GM10847 (cell line): ENCODE results near the gene C16orf54.

Source experiments
- POLR2A ChIP-seq: IDR thresholded peaks from 2 replicates; pipeline ENCODE4 v1.6.1; 2011; ENCODE audit not compliant: insufficient read length; ENCODE audit errors: extremely low read depth

C16orf54 gene

DNA sequence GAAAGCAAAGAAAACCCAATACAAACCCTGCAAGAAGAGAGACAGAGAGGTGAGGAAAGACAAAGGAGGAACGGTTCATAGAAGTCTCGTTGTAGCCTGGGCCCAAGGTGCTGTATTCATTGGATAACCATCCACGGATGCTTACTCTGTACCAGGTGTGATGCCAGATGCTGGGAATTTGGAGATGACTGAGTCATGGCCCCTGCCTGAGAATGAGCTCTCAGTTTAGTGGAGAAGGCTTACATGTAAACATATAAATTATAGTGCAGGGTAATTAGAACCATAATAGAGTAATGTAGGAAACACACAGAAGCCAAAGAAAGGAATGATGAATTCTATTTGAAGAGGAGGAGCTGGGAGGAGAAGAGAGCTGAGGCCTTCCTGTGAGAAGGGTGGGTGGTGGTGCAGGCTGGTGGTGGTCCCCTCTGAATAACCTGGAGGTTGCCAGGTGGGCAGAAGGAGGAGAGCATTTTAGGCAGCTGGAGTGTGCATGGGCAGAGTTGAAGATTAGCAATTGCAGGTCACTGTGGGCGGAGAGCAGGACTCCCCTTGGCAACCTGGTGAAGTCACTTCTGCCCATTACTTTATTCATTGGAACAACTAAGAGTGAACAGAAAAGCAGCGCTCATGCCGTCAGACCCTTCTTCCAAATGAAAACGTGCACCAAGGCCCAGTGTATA lies 24.6 kb upstream of the C16orf54 start:
- TF ChIP-seq POLR2A: no peak

DNA sequence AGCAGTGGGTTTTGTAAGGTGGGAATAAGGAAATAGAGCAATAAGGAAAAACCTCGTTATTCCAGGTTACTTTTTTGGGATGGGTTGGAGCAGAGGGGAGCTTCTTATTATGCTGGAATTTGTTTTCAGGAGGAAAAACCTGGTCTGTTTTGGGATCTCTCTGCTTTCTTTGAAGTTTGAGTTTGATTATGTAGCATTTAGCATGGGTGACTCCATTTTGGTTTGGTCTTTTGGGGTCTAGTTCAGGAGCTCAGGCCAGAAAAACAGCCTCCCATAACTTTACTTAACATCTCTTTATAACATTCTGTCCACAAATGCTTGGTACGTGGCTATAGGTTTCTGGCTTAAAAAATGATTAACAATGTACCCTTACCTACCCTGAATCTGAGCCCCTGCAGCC lies 23.7 kb upstream of the C16orf54 start:
- no peak for TF ChIP-seq POLR2A

- TF ChIP-seq POLR2A: no peak
These were observed 21.3 kb upstream of the C16orf54 start for GRCh38 chr16:29767062-29767461.

GRCh38 chr16:29766571-29766970 lies 20.8 kb upstream of the C16orf54 start:
- no peak for TF ChIP-seq POLR2A

DNA sequence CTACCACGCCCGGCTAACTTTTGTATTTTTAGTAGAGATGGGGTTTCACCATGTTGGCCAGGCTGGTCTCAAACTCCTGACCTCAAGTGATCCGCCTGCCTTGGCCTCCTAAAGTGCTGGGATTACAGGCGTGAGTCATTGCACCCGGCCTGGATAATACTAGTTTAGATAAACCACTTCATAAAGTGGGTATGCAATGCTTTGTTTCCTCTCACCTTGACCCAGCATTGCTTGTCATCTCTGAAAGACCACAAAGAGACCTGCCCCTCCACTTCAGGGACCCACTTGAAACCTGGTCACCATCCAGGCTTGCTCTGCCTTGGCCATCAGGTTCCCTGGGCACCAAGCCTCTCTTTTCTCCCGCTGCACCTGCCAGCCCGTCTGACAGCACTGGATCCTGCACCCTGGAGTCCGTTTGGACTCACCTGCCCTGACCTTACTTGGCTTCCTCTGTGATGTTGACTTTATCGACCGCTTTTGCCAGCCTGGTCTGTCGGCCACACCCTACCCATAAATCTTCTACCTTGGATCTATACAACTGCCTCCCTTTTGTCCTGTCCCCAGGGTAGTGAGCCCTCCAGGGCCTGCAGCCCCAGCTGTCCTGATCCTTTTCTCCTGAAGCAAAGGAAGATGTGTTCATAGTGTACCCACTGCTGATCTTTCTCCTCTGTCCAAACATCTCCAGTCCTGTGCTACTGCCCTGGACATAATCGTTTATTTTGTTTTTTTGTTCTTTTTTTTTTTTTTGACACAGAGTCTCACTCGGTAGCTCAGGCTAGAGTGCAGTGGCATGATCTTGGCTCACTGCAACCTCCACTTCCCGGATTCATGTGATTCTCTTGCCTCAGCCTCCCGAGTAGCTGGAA lies 19.6 kb upstream of the C16orf54 start:
- TF ChIP-seq POLR2A: no peak

- TF ChIP-seq POLR2A: no peak
These were observed 17.5 kb upstream of the C16orf54 start for GRCh38 chr16:29763326-29763725.

- TF ChIP-seq POLR2A: no peak
These were observed 16.1 kb upstream of the C16orf54 start for GRCh38 chr16:29761882-29762281.

DNA sequence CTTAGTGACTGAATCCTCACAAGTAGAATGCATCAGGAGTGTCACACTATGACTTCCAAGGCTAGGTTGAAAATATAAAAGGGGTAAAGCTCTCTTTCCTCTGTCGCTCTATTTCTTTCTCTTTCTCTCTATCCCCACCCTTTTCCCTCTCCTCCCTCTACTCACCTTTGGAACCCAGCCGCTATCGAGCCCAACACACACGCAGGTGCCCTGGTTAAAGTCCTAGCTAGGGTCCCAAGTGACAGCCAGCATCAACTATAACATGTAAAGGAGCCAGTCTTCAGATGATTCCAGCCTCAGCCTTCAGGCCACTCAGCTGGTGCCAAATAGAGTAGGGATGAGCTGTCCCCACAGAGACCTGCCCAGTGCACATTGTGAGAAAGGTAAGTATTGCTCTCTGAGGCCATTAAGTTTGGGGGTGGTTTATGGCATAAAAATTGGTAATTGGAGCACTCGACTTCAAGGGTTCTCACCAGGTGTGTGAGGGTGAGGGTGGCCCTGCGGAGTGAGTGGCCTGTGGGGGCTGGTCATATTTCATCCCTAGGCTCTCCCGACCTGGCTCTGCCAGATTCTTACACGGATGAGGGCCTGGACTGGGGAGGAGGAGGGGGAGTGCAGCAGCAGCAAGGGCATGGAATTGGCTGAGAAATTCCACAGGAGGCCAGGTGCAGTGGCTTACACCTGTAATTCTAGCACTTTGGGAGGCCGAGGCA lies 14.9 kb upstream of the C16orf54 start:
- no peak for TF ChIP-seq POLR2A

GRCh38 chr16:29757950-29758466 lies 12.2 kb upstream of the C16orf54 start:
- no peak for TF ChIP-seq POLR2A

DNA sequence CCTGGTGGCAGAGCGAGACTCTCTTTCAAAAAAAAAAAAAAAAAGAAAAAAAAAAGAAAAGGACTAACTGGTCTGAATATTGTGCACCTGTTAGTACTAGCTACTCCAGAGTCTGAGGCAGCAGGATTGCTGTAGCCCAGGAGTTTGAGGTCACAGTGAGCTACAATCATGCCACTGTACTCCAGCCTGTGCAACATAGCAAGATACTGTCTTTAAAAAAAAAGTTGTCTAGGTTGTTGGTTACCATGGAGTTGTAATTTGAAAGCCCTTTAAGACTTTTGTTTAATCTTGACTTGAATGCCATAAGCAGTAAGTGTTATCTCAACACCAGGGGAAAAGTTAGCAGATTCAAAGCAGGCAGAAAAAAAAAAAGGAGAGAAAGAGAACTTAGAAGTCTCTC lies 10.9 kb upstream of the C16orf54 start:
- no peak for TF ChIP-seq POLR2A

DNA sequence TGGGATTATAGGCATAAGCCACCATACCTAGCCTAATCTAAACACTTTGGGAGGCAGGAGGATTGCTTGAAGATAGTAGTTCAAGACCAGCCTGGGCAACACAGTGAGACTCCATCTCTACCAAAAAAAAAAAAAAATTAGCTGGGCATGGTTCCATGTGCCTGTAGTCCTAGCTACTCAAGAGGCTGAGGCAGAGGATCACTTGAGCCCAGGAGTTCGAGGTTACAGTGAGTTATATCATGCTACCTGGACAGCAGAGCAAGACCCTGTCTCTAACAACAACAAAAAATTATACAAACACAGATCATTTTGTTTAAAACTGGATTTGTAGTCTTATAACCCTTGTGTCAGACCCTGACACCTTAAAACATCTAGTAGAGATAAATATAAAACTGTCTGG lies 7.7 kb upstream of the C16orf54 start:
- TF ChIP-seq POLR2A: no peak

DNA sequence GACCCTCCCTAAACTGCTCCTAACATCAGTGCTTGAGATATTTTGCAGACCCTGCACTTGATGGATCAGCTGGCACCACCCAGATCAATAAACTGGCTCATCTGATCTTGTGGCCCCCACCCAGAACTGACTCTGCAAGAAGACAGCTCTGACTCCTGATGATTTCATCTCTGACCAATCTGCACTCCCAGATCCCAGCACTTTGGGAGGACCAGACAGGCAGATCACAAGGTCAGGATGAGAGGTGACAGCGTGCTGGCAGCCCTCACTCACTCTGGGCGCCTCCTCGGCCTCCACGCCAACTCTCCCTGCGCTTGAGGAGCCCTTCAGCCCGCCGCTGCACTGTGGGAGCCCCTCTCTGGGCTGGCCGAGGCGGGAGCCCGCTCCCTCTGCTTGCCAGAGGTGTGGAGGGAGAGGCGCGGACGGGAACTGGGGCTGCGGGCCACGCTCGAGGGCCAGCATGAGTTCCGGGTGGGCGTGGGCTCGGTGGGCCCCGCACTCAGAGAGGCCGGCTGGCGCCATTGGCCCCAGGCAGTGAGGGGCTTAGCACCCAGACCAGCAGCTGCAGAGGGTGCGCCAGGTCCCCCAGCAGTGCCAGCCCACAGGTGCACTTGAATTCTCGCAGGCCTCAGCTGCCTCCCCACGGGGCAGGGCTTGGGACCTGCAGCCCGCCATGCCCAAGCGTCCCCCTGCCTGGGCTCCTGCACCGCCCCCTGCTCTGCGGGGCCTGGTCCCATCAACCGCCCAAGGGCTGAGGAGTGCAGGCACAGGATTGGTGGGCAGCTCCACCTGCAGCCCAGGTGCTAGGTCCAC lies 2.4 kb upstream of the C16orf54 start:
- no peak for TF ChIP-seq POLR2A

- no peak for TF ChIP-seq POLR2A
These were observed 503 bp downstream of the C16orf54 start for GRCh38 chr16:29745121-29745852.

DNA sequence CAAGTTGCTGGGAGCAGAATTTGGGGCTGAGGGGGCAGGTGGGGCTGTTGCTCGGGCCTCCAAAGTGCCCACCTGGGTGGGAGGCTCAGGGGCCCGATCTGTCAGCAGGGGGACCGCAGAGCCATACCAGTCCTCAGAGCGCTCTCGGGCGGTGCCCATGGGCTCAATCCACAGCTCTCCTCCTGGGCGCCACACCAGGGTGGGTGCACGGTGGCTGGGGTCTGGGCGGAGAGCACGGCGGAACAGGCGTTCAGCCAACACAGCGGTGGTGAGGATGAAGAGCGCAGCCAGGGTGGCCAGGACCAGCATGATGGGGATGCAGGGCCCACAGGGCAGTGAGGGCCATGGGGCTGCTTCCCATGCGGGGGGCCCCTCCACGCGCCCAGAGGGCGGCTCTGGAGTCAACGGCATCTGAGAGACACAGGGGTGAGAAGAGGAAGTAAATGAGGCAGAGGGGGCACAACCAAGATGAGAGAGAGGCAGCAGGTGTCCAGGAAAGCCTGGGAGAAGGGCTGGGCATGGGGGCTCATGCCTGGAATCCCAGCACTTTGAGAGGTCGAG lies 1.2 kb downstream of the C16orf54 start:
- TF ChIP-seq POLR2A: no peak
